NCI-H774 (cell line): Measurements from ENCODE around the gene EFNB3.

Source experiments
- DNase-seq: peaks from one replicate; lab custom pipeline; 2025; lab: John Stamatoyannopoulos, UW

Gene EFNB3

DNA sequence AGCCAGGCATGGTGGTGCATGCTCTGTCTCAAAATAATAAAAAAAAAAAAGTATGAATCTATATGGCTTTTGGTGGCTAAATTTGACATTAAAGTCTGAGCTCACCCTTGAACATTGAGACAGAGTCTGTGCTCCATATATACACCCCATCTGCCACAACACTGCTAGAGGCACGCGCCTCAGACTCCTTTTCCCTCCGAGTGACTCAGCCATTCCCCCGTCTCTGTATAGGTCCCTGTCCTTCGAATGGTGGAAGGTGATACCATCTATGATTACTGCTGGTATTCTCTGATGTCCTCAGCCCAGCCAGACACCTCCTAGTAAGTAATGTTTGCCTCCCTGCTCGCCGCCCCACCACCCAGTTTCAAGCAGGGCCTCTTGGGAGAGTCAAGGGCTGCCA lies 4.5 kb upstream of the EFNB3 start:
- no peak for DNase-seq

DNA sequence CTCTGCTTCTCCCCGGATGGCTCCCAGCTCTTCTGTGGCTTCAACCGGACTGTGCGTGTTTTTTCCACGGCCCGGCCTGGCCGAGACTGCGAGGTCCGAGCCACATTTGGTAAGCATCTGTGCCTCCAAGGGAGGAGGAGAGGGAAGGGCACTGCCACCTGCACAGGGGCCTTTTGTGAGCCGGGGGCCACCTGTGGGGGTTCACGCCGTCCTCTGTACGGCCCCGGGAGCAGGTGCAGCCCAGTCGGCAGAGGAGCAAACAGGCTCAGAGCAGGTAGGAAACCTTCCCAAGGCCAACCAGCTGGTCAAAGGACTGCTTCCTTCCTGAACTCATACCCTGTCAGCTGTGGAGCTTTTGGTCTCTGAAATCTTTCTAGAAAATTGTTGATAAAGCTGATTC lies 3.3 kb upstream of the EFNB3 start:
- DNase-seq: no peak

DNA sequence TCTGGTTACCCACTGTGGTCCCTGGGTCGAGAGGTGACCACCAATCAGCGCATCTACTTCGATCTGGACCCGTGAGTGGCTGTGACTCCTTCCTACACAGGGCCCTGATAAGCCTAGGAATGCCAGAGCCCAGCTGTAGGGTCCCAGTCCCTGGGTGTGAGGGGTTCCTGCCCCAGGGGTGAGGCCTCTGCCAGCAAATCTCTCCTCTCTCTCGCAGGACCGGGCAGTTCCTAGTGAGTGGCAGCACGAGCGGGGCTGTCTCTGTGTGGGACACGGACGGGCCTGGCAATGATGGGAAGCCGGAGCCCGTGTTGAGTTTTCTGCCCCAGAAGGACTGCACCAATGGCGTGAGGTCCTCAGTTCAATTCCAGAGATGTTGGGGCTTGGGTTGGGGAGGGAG lies 2.2 kb upstream of the EFNB3 start:
- no peak for DNase-seq

DNA sequence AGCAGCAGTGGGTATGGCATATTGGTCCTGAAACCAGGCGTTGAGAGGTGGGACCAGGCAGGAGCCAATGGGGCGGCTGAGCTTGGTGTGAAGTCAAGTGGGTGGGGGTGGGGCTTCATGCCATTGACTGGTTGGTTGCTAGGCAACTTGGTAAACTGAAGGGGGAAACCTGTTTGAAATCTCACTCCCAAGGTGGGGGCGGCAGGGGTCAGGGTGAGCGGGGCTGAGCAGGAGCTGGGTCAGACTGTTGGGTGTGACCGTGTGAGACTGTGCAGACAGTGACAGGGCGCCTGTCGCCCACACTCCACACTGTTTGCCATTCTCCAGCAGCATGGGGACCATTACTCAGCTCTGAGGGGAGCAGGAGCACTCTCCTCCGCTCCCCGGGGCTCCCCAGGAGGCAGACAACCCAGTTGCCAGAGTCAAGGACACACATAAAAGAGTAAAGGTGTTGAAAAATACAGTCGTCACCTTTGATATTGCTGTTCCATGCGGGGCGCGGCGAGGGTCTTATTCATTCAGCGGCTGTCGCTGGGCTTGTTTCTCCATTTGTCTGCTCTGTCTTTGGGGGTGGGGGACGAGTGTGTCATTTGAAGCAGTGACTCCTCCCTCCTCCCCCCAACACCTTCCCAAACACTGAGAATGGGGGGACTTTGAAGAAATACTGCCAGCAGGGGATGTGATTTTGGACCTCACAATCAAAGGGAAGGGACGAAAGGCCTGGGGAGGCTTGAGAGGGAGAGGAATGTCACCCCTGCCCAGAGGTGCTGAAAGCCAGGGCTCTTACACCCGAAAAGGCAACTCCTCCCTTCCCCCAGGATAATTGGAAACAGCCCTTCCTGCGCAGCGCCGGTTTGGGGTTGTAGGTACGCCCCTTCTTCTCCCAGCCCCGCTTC lies 1.2 kb upstream of the EFNB3 start:
- DNase-seq: no peak

DNA sequence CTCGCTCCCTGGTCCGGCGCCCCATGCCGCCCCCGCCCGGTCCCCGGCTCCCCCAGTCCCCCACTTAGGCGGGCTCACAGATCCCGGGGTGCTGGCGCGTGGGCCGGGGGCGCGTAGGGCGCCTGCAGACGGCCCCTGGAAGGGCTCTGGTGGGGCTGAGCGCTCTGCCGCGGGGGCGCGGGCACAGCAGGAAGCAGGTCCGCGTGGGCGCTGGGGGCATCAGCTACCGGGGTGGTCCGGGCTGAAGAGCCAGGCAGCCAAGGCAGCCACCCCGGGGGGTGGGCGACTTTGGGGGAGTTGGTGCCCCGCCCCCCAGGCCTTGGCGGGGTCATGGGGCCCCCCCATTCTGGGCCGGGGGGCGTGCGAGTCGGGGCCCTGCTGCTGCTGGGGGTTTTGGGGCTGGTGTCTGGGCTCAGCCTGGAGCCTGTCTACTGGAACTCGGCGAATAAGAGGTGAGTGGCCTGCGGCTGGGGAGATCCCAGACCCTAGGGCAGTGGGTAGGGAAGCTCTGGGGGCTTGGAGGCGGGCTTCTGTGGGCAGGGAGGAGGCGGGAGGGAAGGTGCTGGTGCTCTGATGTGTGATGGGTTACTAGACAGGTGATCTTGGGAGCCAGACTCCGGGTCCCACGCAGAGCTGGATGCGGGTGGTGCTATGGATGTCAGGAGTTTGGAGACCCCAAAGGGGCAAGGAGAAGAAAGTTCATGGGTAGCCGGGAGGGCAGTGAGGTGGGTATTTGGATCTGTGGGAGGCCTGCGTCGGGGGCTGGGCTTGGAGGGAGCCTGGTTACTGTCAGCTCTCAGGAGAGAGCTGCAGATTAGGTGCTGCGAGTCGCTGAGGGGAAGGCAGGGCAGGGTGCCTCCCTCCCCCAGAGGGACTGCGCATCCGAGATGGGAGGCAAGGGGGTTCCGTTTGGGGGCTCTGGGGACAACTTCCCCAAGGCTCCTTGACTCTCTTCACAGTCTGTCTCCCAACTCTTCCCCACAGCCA lies 560 bp downstream of the EFNB3 start:
- DNase-seq: no peak

DNA sequence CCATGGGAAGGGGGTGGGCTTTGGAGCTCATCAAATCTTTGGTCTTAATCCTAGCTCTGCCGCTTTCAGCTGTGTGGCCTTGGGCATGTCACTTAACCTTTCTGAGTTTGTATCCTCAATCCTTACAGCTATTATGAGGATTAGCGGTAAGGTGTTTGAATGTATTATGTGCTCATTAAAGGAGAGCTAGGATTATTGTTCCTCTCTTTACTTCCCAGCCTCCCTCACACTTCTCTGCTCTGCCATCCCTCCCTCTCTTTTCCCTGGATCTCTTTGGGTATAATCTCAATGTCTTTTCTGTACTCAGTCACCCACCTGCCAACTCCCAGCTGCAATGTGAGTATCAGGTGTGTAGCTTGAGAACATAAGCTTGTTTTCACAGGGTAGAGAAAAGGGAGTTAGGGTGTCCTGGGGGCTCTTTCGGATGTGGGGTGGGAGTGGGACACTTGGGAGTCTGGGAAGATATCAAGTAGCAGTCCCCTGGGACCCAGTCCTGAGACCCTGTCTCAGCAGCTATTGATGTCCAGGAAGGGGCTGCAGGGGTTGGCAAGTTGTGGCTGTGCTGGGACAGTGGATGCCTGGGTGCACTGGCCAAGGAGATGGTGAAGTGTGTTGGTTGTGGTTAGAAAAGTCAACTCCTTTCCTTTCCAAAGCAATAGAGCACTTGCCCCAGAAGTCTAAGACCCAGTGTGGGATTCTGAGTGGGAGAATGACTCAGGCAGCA lies 1.8 kb downstream of the EFNB3 start:
- DNase-seq: no peak

DNA sequence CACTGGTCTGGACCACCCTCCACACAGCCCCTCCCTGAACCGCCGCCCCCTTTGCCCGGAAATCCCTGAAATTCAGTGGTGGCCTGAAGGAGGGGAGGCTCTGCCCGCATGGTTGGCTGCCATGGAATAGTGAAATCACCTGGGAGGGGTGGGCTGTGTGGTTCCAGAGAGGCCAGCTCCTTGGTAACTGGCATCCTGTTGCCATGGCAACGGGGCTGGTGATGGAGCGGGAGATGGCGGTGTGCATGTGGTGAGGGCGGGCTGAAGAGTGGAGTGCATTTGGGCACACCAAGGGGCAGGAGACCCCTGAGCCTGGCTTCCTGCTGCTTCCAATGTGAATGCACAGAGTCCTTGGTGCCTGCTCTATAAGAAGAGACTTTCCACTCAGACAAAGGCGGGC lies 2.4 kb downstream of the EFNB3 start:
- DNase-seq: no peak

DNA sequence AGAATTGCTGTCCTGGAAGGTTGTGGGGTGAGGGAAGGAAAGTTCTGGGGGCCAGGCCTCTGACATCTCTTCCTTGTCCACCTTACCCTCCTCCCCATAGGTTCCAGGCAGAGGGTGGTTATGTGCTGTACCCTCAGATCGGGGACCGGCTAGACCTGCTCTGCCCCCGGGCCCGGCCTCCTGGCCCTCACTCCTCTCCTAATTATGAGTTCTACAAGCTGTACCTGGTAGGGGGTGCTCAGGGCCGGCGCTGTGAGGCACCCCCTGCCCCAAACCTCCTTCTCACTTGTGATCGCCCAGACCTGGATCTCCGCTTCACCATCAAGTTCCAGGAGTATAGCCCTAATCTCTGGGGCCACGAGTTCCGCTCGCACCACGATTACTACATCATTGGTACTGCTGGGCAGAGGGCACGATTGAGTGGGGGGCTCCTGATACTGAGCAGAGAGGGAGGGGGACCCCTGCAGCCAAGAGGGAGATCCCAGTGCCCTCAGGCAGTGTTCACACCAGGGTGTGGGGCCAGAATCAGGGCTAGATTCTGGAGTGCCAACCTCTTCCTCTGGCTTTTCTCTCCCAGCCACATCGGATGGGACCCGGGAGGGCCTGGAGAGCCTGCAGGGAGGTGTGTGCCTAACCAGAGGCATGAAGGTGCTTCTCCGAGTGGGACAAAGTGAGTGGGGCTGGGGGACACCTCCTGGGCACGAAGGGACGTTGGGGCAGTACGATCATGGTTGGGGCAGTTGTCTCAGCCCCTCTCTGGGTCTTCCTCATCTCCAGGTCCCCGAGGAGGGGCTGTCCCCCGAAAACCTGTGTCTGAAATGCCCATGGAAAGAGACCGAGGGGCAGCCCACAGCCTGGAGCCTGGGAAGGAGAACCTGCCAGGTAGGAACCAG lies 3.1 kb downstream of the EFNB3 start:
- no peak for DNase-seq

DNA sequence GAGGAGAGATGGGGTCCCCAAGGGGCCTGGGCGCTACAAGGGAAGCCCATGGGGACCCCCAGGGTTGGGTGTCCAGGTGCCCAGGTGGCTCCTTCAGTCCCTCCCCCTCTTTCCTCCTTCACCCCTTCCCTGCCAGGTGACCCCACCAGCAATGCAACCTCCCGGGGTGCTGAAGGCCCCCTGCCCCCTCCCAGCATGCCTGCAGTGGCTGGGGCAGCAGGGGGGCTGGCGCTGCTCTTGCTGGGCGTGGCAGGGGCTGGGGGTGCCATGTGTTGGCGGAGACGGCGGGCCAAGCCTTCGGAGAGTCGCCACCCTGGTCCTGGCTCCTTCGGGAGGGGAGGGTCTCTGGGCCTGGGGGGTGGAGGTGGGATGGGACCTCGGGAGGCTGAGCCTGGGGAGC lies 4.0 kb downstream of the EFNB3 start:
- no peak for DNase-seq

DNA sequence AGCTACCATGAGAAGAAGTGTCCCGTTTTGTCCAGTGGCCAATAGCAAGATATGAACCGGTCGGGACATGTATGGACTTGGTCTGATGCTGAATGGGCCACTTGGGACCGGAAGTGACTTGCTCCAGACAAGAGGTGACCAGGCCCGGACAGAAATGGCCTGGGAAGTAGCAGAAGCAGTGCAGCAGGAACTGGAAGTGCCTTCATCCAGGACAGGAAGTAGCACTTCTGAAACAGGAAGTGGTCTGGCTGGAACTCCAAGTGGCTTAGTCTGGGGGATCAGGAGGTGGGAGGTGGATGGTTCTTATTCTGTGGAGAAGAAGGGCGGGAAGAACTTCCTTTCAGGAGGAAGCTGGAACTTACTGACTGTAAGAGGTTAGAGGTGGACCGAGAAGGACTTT lies 5.3 kb downstream of the EFNB3 start:
- no peak for DNase-seq

DNA sequence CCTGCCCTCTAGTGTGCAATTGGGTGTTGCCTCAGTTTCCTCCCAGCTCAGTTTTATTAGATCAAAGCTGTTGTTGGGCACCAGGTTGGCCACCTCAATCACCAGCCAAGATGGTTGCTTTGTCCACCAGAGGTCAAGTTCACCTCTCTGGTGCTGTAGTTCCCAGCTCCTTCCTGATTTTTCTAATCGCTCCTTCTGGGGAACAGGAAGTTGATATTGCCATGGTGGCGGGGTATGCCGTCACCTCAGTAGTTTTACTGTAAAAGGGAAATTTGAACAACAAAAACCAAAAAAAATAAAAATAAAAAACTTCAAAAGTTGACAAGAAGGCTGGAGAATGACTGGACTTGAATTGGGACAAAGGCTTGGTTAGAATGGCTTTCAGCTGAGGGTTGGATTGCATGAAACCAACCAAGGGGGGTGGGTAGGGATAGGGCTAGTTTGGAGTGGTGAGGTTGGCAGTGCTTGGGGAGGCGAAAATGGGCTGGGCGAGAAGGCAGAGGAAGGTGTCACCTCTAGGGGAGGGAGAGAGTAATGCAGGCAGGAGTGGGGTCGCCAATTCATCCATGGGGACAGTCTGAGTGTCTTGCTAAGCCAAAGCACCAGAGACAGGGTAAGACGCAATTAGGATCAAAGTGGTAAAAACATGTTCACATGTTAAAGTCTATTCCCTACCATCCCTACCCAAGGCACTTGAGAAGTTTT lies 6.2 kb downstream of the EFNB3 start:
- no peak for DNase-seq

DNA sequence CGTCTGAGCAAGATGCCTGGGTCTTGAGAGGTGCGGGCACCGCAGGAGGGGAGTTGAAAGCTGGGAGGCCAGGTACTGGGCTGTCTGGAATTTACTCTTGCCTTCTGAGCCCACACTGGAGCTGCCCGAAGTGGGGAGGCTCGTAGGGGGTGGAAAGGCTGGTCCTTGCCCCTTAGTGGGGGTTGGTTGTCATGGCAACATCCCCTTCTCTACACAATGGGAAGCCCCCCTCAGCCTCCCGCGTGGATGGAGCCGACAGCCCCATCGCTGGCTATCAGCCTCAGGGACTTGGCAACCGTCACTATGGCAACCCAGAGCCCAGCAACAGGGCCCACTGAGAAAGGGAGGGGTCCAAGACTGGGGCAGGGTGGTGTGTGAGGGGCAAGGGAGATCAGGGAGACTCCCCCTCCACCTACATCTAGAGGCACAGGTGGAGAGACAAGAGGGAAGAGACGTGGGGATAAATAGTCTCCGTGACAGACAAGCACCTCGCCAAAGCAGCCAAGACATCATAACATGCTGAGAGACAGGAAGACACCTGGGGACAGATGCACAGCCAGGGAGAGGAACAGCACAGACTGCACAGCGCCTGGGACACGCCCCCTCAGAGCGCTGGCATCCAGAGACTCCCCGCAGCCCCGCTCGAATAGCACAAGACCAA lies 7.2 kb downstream of the EFNB3 start:
- no peak for DNase-seq

DNA sequence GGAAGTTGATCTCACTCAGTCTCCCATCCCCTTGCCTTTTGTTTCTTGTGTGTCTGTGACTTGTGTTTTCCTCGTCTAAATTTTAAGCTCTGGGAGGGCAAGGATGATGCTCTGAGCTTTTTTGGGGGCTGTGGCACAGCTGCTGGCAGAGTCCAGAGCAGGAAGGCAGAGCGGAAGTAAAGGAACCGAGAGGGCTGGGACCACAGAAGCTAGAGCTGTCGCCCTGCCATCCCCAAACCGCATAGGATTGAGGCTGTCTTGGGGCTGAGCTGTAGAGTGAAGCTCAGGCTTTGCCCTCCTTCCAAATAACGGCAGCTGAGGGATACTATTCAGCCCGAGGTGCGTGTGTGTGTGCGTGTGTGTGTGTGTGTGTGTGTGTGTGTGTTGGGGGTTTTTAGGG lies 8.8 kb downstream of the EFNB3 start:
- no peak for DNase-seq

DNA sequence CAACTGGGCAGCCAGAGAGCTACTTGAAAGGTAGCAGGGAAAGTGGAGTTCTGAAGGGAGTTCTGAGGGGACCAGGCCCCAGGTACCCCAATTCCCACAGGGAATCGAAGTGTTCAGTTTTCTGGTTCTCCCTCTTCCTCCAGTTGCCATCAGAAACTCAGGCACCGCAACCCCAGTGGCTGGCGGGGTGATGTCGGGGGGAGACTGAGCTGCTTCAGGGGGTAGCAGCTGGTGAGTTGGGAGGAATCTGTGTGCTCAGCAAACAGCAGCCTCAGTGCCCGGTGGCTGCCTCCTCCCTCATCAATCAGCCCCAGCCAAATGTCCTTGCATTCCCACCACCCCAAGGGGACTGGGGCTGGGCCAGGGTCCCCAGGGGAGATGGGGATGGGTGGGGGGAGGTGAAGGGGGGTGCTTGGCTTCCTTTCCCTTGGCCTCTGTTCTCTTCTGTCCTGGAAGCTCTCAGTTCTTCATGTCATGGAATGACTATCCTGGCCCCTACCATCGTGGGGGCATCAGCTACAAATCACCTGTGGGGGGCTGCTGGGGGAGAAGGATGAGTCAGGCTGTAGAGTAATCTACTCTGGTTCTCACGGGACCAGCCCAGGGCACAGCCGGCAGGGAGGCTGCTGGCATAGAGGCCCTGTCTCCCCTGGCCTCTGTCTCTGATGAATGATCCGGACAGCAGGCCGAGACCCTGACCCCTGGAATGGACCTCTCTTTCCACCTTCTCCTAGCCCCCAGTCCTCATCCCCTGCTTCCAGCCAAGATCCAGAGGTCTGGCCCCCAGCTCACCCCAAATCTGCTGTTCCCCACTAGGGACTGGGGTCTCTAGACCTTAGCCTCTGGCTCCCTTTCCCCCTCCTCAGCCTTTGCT lies 10.0 kb downstream of the EFNB3 start:
- DNase-seq: no peak

DNA sequence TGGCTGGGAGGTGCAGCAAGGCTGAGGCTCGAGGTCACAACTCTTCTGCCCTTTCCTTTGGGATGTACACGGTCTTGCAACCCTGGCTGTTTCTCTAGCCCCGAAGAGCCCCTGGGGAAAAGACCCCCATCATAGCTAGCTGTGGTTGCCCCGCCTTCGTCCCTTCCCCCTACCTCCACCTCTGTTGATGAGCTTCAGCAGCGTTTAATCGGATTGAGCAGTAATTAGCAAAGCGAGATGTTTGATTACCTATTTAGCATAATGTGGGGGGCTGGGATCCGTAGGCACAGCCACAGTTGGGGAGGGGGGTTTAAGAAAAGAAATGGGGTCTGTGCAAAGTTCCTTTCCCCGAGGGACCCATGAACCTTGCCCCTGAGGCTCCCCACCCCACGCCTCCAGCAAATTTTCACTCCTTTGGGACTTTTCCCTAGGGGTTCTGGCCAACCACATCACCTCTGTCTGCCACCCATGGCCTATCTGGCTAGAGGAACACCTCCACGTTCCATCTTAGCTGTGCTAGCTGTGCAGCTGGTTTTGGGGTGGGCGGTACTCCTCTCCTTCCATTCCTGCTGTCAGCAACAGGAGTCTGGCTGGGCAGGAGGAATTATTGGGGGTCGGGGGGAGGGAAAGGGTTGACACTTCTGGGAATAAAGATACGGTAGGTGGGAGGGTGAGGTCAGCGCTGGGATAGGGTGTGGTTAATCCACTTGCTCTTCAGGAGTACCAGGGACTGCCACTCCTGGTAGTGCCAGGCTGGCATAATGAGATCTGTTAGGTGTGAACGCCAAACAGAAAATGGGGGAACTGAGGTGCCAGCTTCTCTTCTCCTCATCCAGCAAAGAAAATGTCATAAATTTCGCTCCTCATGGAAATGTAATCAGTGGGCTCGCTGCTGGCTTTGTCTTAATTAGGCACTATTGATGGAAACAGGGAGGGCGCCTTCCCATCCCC lies 11.2 kb downstream of the EFNB3 start:
- DNase-seq: no peak

DNA sequence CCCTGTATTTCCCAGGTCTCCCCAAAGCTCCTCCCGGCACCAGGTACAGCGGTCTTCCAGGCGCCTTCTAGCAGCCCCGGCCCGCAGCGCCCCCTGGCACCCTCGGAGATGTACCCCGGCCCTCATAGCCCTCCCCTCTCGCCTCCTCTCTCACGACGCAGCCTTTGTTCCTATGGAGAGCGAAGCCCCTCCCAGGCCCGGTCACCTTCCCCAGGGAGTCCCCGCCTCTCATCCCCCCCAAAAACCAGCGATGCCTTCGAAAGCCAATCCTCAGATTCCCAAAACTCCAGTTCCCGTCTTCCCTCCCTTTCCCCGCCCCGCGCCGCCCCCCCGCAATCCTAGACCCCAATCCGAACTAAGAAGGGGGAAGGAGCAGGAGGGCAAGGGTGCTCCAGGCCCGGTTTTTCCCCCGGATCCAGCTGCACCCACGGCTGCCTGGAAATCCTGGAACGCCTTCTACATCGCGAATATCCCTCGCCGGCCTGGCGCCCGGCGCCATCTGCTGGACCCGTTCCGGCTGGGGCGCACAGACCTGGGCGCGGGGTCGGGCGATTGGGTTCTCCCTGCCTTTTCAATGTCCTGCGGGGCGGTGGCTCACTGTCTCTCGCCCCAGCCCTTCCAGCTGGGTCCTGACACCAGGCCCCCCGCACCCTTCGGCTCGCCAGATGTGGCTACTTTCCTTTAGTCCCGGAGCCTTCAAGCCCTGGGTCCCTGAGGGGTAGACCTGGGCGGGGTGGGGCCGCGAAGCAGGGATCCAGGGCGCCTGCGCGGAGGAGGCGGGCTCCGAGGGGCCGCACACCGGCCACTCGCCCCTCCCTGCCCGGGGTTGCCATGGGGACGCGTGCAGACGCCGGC lies 12.1 kb downstream of the EFNB3 start, which contains the start of gene DNAH2:
TSS of gene DNAH2 (plus strand) at position 844 of the 855 bp plus-strand sequence. CDS start 1,991 bp downstream, outside the sequence.
- peak; percentile 63 for DNase-seq
